IPS DF 19.7 (cell line): ENCODE results near the gene TEX2.

Experiments used
- DNase-seq: peaks from one replicate; pipeline ENCODE4 v3.0.0-alpha.2; 2013; ENCODE audit warnings: low read depth, low spot score

The TEX2 gene

GRCh38 chr17:64117981-64118979 lies 144.8 kb downstream of the TEX2 start:
- DNase-seq: no peak

GRCh38 chr17:64115822-64116534 lies 147.1 kb downstream of the TEX2 start:
- no peak for DNase-seq

GRCh38 chr17:64115043-64115698 lies 147.9 kb downstream of the TEX2 start:
- DNase-seq: no peak

- DNase-seq: no peak
These were observed 150.1 kb downstream of the TEX2 start for GRCh38 chr17:64113006-64113405.

GRCh38 chr17:64111831-64112230 lies 151.2 kb downstream of the TEX2 start:
- no peak for DNase-seq

- no peak for DNase-seq
These were observed 152.5 kb downstream of the TEX2 start for GRCh38 chr17:64110379-64111152.

- no peak for DNase-seq
These were observed 153.7 kb downstream of the TEX2 start for GRCh38 chr17:64109400-64109799.

GRCh38 chr17:64107500-64108236 lies 155.4 kb downstream of the TEX2 start:
- no peak for DNase-seq

GRCh38 chr17:64106918-64107317 lies 156.1 kb downstream of the TEX2 start:
- DNase-seq: no peak

- no peak for DNase-seq
These were observed 159.4 kb downstream of the TEX2 start for GRCh38 chr17:64103391-64104364.

GRCh38 chr17:64102627-64103390 lies 160.3 kb downstream of the TEX2 start:
- DNase-seq: no peak

- DNase-seq: no peak
These were observed 163.5 kb downstream of the TEX2 start for GRCh38 chr17:64099543-64099942.
